IPS-18c (cell line): Measurements from ENCODE around the gene CDKN1A.
"Not testable (repeated sequence)": the region's sequence is repeated elsewhere in the genome, so short reads cannot be mapped to it uniquely, and the experiment has no call there.

ENCODE experiments used
- H3K4me3 ChIP-seq: 2 replicates; pipeline ENCODE4 v1.7.0; 2013; ENCODE audit warnings: low read depth, mild to moderate bottlenecking, low read length, moderate library complexity; ENCODE audit not compliant: insufficient read depth
- H3K9me3 ChIP-seq: one replicate; pipeline ENCODE4 v1.6.1; 2013; ENCODE audit warnings: mild to moderate bottlenecking, low read length, moderate library complexity; ENCODE audit not compliant: control insufficient read depth, insufficient read depth

The CDKN1A gene

DNA sequence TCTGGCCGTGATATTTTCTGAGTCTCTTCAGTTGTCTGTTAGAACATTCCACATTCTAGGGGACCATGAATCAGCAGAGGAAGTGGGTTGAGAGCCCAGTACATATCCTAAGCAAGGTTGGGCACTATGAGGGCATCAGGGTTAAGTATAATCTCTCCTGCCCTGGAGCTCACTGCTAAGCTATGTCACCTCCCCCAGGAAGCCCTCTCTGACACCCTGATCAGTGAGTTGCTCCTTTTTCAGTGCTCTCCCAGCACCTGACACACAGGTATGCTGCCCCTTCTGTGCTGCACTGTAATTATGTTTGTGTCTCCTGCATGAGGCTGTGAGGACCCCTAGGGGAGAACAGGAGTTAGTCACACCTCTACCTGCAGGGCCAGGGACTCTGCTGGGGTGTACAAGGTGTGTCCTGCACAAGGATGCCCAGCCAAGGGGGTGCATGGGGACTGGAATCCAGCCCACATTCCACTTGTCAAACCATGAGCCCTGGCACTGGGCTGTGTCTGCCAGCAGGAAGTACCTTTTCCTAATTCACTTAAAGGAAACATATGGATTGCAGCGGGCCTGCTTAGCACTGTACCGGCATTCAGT lies 23.0 kb downstream of the CDKN1A start:
- Histone ChIP-seq H3K9me3 (no peaks in the 10 kb centered on the region), H3K4me3 (no peak overlapping the region)

DNA sequence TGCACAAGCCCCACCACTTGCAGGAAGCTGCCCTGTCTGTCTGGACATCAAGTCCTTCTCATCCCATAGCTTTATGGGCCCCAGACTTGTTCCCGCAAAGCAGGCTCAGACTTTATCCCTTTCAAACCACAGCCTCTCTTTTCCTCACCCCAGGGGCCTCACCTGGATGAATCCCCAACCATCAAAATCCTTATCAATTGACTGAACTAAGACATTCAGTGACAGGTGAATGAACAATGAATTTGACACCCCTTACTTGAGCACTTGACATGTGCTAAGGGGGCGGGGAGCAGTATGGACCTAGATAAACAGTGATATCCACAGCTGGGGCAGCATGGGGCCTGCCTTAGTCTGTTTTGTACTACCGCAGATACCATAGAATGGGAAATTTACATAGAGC lies 24.1 kb downstream of the CDKN1A start:
- no peaks in the 10 kb centered on the region for H3K9me3 ChIP-seq
- no peak overlapping the region for H3K4me3 ChIP-seq

DNA sequence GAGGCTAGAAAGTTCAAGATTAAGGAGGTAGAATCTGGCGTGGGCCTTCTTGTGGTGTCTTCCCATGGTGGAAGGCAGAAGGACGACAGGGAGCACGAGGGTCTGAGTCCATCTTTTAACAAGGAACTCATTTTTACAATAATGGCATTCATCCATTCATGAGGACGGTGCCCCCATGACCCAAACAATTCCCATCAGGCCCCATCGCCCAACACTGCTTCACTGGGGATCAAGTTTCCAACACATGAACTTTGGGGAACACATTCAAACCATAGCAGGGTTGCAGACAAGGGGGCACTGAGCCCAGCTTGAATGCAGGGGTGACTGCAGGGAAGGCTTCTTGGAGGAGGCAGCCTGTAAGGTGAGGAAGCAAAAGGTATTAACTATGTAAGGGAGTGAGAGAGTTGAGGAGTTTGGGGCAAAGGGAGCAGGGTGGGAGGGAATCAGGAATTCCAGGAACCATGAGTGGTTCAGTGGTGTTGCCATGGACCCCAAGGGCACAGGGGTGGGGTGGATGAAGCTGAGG lies 24.6 kb downstream of the CDKN1A start:
- H3K4me3 ChIP-seq: no peak overlapping the region
- H3K9me3 ChIP-seq: no peaks in the 10 kb centered on the region

DNA sequence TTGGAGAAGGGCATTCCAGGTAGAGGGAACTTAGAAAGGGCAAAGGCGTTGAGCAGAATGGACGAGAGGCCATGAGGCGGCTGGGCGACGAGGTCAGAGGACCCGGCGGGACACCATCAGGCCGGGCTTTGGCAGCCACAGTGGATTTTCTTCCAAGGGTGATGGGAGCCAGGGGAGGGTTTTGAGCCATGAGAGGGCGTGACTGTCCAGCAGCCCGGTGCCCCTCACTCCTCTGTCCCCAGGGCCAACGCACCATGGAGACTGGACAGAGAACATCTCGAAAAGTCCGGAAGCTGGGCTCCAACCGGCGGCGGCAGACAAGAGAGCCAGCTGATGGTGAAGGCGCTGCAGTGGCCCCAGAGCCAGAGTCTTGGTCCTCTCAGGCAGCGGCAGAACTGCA lies 25.5 kb downstream of the CDKN1A start:
- H3K4me3 ChIP-seq: no peak overlapping the region
- no peaks in the 10 kb centered on the region for H3K9me3 ChIP-seq

DNA sequence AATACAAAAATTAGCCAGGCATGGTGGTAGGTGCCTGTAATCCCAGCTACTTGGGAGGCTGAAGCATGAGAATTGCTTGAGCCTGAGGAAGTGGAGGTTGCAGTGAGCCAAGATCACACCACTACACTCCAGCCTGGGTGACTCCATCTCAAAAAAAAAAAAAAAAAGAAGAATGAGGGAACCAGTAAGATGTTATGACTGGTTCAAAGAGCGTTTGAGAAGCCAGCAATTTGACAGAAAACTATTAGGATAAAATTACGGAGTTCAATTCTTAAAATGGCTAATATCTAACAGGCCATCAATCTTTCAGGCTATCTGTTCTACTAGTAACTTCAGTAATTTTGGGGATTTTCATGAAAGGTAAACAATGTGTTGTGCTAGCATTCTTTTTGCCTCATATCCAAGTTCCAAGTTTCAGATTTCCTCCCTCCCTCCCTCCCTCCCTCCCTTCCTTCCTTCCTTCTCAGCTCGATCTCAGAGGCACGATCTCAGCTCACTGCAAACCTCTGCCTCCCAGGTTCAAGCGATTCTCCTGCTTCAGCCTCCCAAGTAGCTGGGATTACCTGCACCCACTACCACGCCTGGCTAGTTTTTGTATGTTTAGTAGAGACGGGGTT lies 26.6 kb downstream of the CDKN1A start:
- not testable (repeated sequence) for H3K9me3 ChIP-seq, H3K4me3 ChIP-seq

DNA sequence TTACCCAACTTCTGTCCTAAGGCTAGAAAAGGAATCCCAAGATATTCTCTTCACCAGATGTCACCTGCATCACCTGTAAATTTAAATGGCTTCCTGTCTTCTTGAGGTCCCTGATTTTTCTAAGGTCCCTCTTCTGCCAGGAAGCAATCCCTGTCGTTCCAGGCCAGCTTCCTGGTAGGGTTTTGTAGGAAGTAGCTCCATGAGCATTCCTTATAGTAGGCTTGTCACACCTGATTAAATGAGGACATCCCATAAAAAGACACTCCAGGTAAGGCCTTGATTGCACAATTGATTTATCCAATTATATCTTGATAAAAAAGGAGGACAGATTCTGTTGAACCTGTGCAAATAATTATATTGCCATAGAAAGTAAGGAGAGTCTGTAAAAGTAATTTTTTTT lies 27.8 kb downstream of the CDKN1A start:
- Histone ChIP-seq H3K9me3 (no peaks in the 10 kb centered on the region), H3K4me3 (no peak overlapping the region)

DNA sequence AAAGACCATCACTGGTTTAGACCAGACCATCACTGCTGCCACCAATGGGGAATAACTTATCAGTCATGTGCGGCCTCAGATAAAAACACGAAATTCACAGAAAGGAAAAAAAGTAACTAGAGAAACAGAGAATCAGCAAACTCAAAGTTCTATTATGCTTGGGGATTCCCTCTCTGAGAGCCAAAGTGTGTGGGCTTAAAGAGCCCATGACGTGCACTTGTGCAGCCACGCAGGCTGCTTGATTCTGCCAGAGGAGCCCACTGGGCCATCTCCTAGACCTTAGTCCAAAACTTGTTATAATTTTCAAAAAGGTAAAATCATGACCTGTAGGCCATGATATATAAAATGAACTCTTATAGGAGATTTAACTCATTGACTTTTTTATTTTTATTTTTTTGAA lies 34.3 kb downstream of the CDKN1A start:
- H3K4me3 ChIP-seq: no peak overlapping the region
- H3K9me3 ChIP-seq: no peaks in the 10 kb centered on the region

DNA sequence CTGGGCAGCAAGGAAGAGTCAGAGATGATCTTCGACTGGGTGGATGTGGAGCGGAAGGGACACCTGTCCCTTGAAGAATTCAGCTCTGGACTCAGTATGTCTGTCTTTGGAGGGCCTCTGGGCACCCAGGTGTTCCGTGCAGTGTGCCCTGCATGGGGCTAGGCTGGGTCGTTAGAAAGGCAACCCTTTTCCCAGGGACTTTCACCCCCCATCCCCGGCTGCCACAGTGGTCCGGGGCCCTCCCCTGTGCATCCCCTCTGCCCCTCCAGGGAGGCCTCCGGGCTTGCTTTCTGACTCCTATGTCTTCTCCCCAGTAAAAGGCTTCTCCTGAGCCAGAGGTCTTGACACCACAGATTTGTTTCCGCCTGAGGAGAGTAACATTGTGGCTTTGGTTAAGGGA lies 35.3 kb downstream of the CDKN1A start:
- H3K9me3 ChIP-seq: no peaks in the 10 kb centered on the region
- no peak overlapping the region for H3K4me3 ChIP-seq

DNA sequence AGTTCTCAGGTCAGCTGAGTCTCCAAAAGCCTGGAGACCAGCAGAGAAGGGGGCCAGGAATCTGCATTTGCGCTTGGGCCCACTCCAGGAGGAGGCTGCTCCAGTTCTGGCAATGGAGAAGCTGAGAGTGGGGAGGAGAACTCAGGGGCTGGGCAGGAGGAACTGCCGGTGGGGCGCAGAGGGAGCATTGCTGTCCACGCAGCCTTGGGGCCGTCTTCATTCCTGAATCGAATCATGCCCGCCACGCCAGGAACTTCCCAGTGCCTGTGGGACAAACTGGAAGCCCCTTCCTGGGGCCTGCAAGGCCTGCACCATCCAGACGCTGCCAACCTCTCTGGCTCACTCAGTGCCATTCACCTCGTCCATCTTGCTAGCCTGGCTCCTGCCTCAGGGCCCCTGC lies 36.0 kb downstream of the CDKN1A start:
- no peaks in the 10 kb centered on the region for H3K9me3 ChIP-seq
- no peak overlapping the region for H3K4me3 ChIP-seq

DNA sequence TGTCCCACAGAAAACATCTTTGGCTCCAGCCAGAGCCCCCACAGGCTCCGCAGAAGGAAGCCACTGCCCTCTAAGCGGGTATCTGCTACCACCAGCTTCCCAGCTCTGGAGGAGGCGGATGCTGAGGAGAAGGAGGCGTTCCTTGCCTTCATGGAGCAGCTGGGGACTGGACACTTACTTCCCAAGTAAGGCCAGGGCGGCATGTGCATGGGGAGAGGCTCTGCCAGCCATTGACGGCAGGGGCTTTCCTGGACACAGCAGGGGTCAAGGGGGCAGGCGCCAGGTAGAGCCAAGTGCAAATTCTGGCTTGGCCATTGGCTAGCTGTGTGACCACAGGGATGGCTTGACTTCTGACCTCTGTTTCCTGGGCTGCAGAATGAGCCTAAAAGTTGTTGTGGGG lies 37.0 kb downstream of the CDKN1A start:
- Histone ChIP-seq H3K4me3 (no peak overlapping the region), H3K9me3 (no peaks in the 10 kb centered on the region)

DNA sequence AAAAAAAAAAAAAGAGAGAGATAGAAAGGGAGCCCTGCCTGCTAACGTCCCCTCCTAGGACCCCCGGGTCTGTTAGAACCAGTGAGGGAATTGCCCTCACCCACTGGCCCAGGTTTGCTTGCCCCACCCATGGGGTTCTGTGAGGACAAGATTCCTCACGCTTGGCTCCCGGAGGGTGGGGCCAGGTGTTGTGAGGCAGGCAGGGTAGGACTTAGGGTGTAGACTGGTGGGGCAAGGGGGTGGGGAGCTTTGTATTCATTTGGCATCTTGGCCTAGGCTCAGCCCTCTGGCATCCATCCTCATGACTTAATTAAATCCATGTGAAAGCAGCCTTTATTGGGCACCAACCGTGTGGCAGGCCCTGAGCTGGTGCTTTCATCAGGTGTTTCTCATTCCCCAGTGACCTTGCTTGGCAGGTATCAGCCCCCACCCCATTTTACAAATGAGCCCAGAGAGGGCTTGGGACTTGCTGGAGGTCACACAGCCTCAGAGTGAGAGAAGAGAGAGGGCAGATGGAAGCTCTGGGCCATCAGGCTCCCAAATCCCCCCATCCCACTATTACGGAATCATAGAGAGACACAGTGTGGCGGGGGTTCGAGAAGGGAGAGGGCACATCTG lies 38.1 kb downstream of the CDKN1A start:
- H3K4me3 ChIP-seq: no peak overlapping the region
- no peaks in the 10 kb centered on the region for H3K9me3 ChIP-seq

DNA sequence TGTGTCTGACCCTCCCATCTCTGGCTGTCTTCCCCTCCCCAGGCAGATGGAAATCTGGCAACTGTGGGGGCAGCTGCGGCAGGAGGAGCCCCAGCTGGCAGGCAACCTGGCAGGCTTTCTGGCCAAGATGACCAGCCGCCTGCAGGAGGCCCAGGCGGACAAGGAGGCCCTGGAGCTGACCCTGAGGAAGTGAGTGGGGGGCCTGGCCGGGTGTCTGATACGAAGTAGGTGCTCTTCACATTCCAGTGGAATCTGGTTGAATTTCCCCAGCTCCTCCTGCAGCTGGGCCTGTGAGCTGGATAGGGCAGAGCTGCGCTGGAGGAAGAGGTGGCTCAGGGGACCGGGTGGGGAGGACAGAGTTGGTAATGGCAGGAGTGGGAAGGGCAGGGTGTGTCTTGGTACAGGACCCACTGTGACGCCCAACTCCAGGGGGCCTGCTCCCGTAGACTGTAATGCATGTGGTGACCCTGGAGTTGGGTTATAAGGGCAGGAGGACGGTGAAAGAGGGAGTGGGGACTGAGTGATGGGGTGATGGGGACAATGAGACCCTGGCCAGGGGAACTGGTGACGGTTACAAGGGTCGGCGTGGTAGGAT lies 38.8 kb downstream of the CDKN1A start:
- no peak overlapping the region for H3K4me3 ChIP-seq

DNA sequence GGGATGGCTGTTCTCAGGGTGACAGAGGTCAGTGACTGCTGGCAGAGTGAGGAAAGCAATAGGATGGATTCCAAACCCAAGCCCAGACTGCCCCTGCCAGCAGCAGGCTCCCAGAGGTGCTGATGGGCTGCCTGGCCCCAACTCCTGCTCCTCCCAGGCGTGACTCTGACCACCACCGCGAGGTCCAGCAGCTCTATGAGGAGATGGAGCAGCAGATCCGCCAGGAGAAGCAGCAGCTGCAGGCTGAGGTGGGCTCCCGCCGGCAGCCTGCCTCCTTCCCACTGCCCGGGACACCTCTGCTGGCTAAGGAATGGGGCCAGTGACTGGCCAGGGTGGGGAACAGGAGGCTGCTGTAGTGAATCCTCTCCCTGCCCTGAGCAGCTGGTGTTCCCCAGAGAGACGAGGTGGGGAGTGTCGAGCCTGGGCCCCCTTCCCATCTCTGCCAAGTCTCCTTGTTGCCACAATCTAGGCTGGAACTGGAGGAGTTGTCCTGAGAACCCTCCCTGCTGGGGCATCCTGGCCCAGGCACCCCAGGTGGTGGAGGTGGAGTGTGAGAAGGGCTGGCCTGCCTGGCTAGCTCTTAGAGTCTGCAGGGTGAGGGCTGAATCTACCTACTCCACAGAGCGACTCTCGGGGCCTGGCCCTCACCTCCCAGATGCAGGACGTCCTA lies 39.5 kb downstream of the CDKN1A start:
- Histone ChIP-seq H3K4me3 (no peak overlapping the region; the same call in 1 of the 2 replicates), H3K9me3 (no peaks in the 10 kb centered on the region)

More for the DNA sequence above, 38.8 kb downstream of the CDKN1A start:
- no peaks in the 10 kb centered on the region for H3K9me3 ChIP-seq

DNA sequence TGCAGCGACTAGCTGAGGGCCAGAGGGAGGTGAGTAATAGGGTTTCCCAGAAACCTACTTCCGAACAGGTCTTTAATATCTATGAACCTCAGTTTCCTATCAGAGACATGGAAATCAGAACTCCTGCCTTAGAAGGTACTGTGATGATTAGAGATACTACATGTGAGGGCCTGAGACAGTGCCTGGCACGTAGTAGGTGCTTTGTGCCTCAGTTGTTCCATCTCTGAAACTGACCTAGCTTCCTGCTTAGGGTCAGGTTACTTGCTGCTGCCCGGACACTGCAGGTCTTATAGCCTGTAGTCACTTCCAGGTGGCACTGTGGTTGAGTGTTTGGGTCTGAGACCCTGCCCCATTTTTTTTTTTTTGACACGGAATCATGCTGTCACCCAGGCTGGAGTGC lies 40.0 kb downstream of the CDKN1A start:
- no peaks in the 10 kb centered on the region for H3K9me3 ChIP-seq

DNA sequence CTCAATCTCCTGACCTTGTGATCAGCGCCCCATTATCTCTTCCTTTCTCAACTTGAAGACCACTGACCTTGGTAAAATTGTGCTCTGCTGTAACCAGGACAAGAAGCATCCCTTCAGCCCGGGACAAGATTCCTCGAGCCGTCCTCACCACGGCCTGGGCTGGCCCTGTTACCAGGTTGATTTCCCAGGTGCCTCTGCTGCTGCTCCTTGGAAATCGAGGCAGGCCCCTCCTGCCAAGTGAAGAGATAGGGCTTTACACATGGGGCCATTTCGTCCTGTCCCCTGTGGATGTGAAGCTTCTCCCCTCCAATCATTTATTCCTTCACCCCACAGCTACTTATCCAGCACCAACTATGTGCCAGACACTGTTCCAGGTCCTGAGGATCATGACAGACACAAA lies 40.6 kb downstream of the CDKN1A start:
- Histone ChIP-seq H3K4me3 (no peak overlapping the region), H3K9me3 (no peaks in the 10 kb centered on the region)

More for the DNA sequence above, 40.0 kb downstream of the CDKN1A start:
- peak overlapping the region; percentile 9; the same call in 1 of the 2 replicates for H3K4me3 ChIP-seq

DNA sequence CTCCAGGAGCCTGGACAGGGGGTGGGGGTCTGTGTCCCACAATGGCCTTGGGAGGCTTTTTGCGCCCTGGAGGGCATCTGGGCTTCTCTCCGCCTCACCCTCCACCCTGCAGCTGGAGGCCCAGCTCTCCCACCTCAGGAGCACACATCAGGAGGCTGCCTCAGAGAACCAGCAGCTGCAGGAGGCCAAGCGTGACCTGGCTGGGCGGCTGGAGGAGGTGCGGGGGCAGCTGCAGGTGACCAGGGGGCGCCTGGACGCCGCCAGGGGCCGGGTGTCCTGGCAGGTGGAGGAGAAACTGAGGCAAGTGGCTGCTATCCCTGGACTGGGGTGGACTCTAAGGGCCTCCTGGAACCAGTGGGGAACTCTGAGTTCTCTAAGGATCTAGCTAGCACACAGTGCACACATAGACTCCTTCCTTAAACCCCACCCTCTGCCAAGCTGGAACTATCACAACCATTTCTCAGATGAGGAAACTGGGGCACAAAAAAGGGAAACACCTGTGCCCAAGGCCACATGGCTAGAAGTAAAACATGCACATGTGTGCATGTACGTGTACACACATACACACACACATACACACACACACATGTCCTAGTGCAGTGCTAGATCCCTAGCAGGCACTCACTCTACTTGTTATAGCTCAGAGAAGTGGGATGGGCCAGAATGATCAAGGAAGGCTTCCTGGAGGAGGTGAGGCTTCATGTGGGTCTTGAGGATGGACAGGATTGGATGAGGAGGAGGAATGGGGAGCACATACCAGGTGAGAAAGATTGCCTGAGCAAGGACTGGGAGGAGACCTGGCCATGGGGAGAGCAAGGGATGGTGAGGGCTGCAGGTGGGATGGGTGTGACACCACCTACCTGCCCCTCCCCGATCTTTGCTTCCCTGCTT lies 42.0 kb downstream of the CDKN1A start:
- H3K9me3 ChIP-seq: no peaks in the 10 kb centered on the region
- no peak overlapping the region for H3K4me3 ChIP-seq
